DMS79 (cell line): ENCODE data around the gene ADD2.
"Not testable (repeated sequence)": the region's sequence is repeated elsewhere in the genome, so short reads cannot be mapped to it uniquely, and the experiment has no call there.

Experiments
- DNase-seq: peaks from one replicate; lab custom pipeline; 2025; lab: John Stamatoyannopoulos, UW

Gene ADD2

GRCh38 chr2:70641263-70641784 lies 126.7 kb downstream of the ADD2 start:
- DNase-seq, result no peak

GRCh38 chr2:70639841-70640436 lies 128.1 kb downstream of the ADD2 start:
- no peak for DNase-seq

DNA sequence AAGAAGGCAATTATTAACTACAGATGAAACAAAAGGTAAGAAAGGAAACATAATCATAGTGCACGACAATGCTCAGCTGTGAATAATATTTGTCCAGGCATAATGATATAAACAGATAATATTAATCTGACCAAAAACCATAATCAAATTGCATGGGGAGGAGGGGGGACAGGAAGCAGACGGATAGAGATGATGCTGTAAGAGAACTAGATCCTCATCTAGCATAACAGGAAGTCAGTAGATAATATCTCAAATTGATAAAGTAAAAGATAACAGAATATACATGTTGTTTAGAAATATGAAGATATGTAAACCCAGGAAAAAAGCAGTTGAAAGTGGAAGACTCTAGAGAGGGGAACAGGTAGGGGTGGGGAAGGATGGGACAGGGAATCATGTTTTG lies 129.4 kb downstream of the ADD2 start:
- DNase-seq, result no peak

DNA sequence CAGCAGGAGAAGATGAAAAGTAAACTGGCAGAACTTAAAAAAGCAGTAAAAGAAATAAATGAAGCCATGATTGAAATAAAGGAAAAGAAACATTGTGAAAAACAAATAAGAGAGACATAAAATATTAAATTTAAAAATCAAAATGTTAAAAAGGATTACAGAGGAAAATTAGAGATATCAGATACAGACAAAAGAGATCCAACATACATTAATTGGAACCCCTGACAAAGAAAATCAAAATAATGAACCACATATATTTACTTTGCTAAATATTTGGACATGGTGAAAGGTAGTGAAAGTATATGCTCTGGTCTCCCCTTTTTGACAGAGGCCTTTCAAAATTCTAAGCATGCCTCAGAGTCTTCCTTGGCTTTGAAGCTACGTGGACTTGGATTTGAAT lies 134.5 kb downstream of the ADD2 start:
- no peak for DNase-seq

DNA sequence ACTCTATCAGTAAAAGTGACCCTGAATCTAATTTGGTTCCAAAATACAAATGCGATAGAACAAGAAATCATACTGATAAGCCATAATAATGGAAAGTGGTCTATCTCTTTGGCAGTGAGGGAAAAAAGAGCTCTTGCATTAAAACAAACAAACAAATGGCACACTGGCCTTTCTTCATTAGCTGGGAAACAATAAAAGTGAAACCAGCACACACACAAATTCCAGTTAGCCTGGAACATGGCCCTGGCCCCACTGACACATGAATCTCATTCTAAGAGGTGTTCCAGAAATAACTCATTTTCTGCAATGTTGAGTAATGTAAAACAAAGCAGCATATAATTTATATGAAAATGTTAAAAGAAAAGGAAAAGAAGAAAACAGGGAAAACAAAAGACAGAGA lies 135.0 kb downstream of the ADD2 start:
- no peak for DNase-seq

- DNase-seq, result no peak
Observed at GRCh38 chr2:70632388-70632787, 135.6 kb downstream of the ADD2 start.

DNA sequence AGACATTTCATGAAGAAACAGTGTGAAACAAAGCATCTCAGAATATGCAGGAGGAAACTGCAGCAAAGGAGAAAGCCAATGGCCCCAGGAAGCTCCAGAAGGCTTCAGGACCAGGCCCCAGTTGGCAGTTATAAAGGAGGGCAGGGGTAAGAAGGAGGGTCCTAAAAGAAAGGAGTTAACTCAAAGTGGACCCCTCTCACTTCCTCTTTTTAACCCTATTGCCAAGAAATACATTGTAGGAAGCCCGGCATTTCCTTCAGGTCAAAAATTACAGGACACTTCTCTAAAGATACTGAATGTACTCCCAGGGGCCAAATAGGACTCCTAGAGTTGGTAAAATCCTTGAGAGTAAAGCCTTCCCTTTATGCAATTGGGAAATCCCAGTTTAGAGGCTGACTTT lies 137.2 kb downstream of the ADD2 start:
- no peak for DNase-seq

GRCh38 chr2:70627211-70627898 lies 140.6 kb downstream of the ADD2 start:
- DNase-seq, result peak; percentile 15

DNA sequence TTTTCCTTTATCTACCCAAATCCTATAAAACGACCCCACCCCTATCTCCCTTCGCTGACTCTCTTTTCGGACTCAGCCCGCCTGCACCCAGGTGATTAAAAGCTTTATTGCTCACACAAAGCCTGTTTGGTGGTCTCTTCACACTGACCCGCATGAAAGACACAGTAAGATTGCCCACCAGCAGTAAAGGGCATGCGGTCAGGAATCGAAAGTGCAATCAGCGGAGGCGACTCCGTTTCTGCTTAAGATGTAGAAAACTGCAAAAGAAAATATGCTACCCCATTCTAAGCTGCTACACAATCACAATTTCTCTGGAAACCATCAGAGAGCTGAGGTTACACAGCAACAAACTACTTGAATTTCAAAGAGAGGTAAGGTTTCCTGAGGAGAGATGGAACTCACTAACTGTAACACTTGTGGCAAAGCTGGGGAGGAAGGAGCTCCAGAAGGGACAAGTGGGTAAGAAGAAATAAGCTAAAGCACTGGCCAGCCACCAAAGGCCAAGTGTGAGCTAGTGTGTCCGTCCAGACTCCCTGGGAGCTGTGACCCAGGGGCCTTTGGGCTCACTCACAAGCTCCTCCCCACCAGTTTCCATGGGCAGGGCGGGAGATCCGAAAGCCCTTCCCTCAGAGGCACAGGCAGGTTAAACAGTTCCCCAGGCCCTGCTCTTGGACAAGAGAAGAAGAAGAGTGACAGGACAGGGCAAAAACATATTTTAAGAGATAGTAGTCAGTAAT lies 141.6 kb downstream of the ADD2 start:
- DNase-seq, result no peak

DNA sequence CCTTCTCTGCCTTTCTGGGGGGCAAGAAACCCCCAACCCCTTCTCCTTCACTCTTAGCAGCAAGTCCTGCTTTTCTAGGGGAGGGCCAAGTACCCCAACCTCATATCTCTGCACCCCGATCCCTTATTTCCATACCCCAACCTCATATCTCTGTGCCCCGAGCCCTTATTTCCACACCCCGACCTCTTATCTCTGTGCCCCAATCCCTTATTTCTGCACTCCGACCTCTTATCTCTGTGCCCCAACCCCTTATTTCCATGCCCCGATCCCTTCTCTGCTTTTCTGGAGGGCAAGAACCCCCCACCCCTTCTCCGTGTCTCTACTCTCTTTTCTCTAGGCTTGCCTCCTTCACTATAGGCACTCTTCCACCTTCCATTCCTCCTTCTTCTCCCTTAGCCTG lies 146.5 kb downstream of the ADD2 start:
- DNase-seq, result not testable (repeated sequence)

DNA sequence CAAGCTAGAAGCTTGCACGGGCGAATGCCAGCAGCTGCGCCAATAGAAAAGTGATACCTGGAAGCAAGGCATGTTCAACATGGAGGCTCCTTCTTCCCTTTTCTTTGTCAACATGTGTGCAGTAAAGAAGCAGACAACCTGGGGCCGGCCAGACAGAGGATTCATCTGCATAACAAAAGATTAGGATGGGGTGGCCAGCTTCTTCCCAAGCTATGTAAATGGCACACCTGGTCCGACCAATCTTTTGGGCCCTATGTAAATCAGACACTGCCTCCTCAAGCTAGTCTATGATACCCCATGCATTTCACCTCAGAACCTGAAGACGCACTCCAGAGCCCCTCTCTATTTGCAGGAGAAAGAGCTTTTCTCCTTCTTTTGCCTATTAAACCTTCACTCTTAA lies 148.0 kb downstream of the ADD2 start:
- no peak for DNase-seq

GRCh38 chr2:70619167-70619566 lies 148.8 kb downstream of the ADD2 start:
- DNase-seq, result no peak

- DNase-seq, result peak; percentile 94
Observed at GRCh38 chr2:70616168-70616694, 151.8 kb downstream of the ADD2 start.

- no peak for DNase-seq
Observed at GRCh38 chr2:70615222-70615621, 152.8 kb downstream of the ADD2 start.

GRCh38 chr2:70613521-70613920 lies 154.5 kb downstream of the ADD2 start:
- no peak for DNase-seq

DNA sequence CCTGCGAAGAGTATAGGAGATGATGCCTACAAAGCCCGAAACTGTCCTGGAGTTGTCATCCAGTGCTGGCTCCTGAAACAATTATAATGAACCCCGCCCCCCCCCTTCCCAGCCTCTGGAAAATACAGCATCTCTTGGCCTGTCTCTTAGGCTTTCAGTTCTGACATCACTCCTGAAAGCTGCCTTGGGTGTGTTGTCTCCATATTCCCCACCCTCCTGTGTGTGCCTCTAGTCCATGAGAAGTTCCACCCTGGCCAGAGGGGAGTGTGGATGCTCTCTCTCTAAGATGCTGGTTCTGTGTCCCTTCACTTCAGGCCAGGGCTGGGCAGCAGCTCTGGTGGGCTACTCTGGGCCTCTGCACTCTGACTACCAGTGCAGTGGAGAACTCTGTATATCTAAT lies 155.4 kb downstream of the ADD2 start:
- DNase-seq, result no peak

DNA sequence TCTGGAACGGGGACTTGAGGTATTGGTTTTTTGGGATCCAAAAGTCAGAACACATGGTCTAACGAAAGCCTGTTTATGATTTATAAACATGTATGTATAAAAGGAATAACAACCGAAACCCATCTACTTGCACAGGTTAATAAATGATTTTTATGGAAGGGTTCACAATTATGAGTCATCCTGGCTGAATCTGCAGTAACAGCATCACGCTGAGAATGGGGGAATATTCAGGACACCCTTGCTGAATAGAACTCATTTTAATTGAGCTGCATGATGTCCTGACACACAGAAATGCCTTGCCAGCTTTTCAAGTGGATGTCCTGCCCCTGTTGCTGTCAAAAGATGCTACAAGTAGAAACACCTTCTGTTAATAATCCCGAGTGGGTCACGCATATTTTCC lies 159.6 kb downstream of the ADD2 start:
- no peak for DNase-seq

- no peak for DNase-seq
Observed at GRCh38 chr2:70607121-70607561, 160.9 kb downstream of the ADD2 start.
